Right hindlimb (tissue), 1 donor: ENCODE results near the gene SUGCT.

Experiments
- DNase-seq: peaks from one replicate; pipeline ENCODE4 v3.0.0-alpha.2; 2018

The SUGCT gene

GRCh38 chr7:40477094-40477493 lies 342.3 kb downstream of the SUGCT start:
- DNase-seq: no peak

- DNase-seq: no peak
Measured at GRCh38 chr7:40482845-40483244, 348.0 kb downstream of the SUGCT start.

GRCh38 chr7:40483630-40484029 lies 348.8 kb downstream of the SUGCT start:
- no peak for DNase-seq

GRCh38 chr7:40489844-40490602 lies 355.2 kb downstream of the SUGCT start:
- DNase-seq: no peak

- DNase-seq: no peak
Measured at GRCh38 chr7:40490603-40490924, 355.8 kb downstream of the SUGCT start.

GRCh38 chr7:40492946-40493345 lies 358.1 kb downstream of the SUGCT start:
- no peak for DNase-seq

- peak; percentile 47 for DNase-seq
Measured at GRCh38 chr7:40493609-40494051, 358.8 kb downstream of the SUGCT start.

DNA sequence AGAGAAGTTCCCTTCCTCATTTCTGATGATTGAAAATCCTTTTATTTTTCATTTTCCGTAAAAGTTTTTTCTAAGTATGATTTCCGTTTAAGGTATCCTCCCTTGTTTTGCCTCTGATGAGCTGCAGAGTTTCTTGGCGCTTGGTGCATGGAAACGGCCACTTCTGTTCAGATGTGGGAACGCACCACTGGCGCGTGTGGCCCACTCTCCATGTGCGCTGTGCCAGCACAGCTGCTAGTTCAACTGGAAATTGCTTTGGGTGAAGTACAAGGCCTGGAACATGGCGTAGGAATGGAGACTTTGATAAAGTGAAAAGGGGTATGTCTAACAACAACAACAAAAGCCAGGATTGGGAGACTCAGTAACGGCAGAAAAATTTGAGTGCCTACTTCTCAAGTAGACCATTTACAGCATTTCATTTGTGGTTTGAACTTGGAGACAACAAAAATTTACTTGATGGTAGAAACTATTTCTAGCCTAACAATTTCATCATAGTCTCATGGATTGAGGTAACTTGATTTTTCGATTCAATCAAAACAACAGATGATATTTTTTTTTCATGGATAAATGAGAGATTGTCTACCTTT lies 364.2 kb downstream of the SUGCT start:
- DNase-seq: peak; percentile 80

DNA sequence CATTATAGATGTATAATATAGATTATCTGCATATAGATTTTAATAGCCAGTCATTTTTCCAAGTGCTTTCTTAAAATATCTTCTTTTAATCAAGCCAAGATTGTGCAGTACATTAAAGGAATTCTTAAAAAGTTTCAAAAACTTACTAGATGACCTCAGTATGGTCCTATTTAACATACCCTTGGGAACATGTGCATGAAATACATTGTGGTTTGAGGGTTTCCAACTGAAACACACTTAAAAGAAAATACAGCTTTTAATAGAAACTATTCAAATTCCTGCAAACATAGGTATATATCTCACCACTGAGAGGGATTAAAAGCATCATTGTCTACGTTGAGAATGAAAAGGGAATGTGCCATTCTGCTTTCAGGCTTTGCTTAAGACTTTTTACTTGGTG lies 364.9 kb downstream of the SUGCT start:
- DNase-seq: no peak

DNA sequence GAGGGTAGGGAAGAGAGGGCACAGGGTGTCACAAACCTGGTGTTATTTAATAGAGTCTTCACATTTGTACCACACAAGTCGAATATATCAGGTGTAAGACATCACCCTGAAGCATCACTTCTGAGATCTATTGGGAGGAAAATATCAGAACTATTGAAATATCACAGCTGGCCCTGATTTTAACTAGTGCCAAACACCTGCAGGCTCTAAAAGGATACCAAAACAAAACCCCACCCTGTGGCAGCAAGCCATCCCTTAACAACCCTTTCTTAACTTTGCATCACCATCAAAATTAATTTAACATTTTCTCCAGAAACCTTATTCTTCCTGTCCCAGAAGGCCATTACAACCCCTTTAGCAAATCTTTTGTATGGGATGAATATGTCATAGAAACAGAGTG lies 365.4 kb downstream of the SUGCT start:
- DNase-seq: no peak

- no peak for DNase-seq
Measured at GRCh38 chr7:40502359-40502758, 367.6 kb downstream of the SUGCT start.

- DNase-seq: no peak
Measured at GRCh38 chr7:40506158-40506557, 371.4 kb downstream of the SUGCT start.

GRCh38 chr7:40507166-40507565 lies 372.4 kb downstream of the SUGCT start:
- DNase-seq: no peak

GRCh38 chr7:40509287-40509996 lies 374.6 kb downstream of the SUGCT start:
- DNase-seq: no peak

DNA sequence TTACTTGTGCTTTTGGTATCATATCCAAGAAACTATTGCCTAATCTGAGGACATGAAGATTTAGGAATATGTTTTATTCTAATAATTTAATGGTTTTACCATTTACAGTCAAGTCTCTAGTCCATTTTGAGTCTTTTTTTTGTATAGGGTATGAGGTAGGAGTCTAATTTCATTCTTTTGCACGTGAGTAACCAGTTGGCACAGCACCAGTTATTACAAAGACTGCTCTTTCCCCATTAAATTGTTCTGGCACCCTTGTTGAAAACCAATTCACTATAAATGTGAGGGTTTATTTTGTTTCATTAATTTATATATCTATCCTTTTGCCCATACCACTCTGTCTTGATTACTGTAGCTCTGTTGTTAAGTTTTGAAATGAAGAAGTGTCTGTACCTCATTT lies 381.6 kb downstream of the SUGCT start:
- no peak for DNase-seq

- no peak for DNase-seq
Measured at GRCh38 chr7:40519009-40519408, 384.2 kb downstream of the SUGCT start.

DNA sequence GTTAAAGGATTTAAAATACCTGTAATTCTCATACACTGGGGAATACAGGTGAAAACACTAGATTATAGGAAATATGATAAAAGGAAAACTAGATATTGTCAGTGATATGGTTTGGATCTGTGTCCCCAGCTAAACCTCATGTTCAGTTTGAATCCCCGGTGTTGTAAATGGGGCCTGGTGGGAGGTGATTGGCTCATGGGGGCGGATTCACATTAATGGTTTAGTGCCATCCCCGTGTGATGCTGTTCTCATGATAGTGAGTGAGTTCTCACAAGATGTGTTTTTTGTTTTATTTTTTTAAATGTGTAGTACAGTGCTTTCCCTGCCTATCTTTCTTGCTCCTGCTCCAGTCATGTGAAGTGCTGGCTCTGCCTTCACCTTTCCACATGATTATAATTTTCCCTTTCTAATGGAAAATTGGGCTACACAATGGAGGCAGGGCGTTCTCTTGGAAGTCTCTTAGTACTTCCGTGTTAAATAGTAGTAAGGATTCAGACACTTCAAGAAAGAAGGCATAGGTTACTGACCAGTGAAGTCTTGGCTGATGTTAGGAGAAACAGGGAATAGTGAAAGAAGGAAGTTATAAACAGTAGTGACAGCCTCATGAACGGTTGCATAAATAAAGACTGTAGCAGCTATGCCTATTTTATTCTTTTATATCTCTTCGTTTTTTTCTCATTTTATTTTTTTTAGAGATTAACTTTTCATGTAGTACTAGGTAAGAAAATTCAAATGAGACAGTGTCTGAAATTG lies 386.4 kb downstream of the SUGCT start:
- no peak for DNase-seq

- no peak for DNase-seq
Measured at GRCh38 chr7:40525764-40526163, 391.0 kb downstream of the SUGCT start.

DNA sequence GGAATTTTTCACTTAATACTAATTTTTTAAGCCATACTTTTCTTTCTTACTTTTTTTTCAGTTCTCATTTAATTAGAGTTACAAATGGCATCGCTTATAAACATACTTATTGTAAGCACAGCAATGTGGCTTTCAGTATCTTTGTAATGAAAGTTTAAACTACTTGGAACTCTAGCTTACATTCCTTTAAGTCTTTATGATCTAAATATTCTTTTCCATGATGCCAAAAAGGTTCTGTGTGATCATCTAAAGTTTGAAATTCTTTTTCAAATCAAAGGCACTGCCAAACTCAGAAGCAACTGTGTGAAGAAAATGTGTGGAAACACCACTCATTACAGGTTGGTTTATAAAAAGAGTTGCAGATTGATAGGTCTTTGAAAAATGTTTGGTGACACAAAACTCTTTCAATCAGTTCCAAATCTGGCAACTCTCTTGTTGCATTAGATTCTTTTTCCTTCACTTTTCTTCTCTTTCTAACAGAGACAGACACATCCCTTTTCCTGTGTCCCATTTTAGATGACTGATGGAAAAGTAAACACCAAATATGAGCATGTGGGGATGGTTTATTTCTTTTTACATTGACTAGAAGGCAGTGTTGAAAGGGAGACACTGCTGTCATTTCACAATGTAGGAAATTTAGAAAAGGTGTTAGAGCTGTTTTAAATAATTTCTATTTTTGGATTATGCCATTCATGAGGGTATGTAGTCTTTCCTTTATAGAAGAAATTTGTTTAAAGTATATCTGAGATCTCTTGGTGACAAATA lies 392.3 kb downstream of the SUGCT start:
- DNase-seq: no peak

DNA sequence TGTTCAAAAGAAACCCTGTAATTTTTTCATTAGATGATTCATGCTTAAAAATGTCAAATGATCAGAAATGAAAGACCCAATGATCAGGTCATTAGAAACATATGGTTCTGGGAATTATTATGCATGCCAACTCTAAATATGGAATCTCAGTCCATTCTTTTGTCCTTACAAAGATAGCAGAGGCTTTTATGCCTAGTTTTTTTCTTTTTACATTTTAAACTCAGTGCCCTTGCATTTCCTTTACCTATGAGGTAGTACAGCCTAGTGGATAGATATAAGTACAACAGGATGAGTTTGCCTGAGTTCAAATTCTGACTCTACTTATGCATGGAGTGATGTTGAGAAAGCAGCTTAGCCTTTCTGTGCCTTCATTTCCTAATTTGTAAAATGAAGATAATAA lies 392.9 kb downstream of the SUGCT start:
- no peak for DNase-seq

- no peak for DNase-seq
Measured at GRCh38 chr7:40530292-40530691, 395.5 kb downstream of the SUGCT start.

DNA sequence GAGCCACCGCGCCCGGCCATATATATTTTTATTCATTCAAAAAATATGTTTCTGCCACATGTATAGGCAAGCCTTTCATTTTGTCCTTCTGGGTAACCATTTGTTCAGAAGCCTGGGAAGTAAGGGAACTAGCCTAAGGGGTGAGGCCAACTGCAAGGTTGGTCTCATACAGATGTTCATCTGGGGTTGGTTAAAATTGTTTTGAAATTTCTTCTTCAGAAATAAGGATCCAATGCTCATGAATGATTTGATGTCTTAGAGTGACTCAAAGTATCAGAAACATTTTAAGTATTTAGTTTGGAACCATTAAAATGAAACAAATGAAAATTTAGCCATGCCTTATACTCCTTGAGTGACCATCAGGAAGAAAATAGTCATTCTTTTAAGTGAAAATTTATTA lies 397.2 kb downstream of the SUGCT start:
- DNase-seq: no peak

DNA sequence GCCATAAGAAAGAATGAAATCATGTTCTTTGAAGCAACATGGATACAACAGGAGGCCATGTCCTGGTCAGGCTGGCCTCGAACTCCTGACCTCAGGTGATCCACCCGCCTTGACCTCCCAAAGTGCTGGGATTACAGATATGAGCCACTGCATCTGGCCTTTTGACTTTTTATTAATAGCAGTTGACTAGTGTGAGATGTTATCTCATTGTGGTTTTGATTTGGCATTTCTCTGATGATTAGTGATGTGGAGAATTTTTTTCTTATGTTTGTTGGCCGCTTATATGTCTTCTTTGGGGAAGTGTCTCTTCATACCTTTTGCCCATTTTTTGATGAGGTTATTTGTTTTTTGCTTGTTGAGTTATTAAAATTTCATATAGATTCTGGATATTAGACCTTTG lies 400.9 kb downstream of the SUGCT start:
- DNase-seq: no peak
